ENCODE results near the gene RGS12.

Gene RGS12

DNA sequence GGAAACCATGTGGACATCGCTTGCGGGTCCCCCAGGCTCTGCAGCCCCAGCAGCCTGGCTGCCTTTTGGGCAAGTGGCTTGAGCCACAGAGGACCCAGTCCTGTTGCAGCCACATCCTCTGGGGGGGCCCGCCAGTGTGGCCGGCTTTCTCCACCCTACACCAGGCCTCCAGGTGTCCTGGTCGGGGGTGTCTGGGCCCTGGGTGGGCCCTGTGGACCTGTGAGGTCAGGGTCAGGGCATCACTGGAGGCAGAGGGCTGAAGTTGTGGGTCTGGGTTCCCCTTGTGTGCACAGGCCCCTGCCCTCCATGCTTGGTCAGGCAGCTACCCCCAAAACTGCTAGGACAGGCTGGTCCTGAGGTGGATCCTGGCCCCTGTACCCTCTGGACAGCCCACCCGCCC is 47.1 kb upstream of the RGS12 start:
- Histone ChIP-seq H2BK15ac (replicated peaks; ENCODE audit: low read depth) (no peak overlapping the region), H3K79me2 (ENCODE audit: control insufficient read depth, insufficient read depth, low read length) (no peaks in the 10 kb centered on the region), H3K4me1 (ENCODE audit: control insufficient read depth, low read depth, low read length) (no peaks in the 10 kb centered on the region), H3K18ac (ENCODE audit: low read length) (no peak overlapping the region), H3K4me3 (ENCODE audit: low read length) (no peak overlapping the region), H3K23ac (ENCODE audit: low read length) (no peak overlapping the region), H3K56ac (ENCODE audit: low read length) (no peak overlapping the region), H3K4me2 (ENCODE audit: low read length) (no peak overlapping the region), H3K36me3 (ENCODE audit: control insufficient read depth, insufficient read depth, low read length) (no peaks in the 10 kb centered on the region), H2BK5ac (ENCODE audit: low read length) (no peak overlapping the region), H3K4ac (ENCODE audit: low read depth, low read length) (no peak overlapping the region), H3K79me1 (ENCODE audit: low read length) (no peaks in the 10 kb centered on the region), H3K27me3 (ENCODE audit: insufficient read depth, low read length, poor library complexity) (no peaks in the 10 kb centered on the region), H2BK120ac (ENCODE audit: low read depth, low read length) (no peak overlapping the region), H3K27ac (ENCODE audit: low read depth, low read length) (no peak overlapping the region), H3K9ac (ENCODE audit: low read length) (no peak overlapping the region), H4K8ac (ENCODE audit: low read depth, low read length) (no peak overlapping the region), H4K5ac (ENCODE audit: low read length) (no peak overlapping the region), H2AK5ac (ENCODE audit: low read length) (no peak overlapping the region)
- WGBS (ENCODE audit: extremely low coverage, insufficient coverage, low lambda C conversion rate), result no CpG with 5 or more reads among the region's 6 CpGs
- DNase-seq, result no peak

DNA sequence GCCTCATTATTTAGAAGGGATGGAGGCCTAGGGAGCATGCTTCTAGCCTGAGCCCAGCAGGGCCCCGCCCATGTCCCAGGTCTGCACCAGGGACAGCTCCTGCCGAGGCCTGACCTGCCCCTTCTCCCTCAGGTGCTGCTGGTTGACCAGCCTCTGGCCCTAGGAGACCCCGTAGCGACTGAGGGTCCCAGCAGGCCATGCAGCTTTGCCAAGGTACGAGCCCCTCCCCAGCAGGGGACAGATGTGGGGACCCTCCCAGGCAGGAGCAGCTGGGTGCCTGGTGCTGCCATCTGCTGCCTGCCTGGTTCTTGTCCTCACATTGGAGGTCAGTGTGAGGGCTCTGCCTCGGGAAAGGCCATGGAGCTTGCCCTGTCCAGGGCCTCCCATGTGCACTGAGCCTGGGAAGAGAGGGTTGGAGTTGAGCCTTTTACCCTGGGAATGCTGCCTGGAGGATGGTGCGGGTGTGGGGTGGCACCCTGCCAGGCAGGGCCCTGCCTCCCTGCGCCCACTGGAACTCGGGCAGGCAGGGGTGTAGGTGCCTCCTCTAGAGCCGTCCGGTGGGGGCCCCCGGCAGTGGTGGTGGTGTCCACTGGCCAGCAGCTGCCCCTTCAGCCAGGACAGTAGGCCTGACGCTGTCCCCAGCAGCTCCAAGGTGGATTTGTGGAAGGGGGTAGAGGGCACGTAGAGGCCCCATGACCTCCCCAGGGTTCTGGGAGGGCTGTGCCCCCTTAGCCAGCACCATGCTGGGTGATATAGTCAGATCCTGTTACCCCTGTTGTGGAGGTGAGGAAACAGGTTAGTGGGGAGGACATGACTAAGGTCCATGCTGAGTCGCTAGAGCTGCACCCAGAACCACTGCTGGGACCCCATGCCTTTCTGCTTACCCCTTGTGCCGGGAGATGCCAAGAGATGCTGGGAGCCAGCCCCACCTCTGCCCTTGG is 46.1 kb upstream of the RGS12 start:
- H3K27ac ChIP-seq (ENCODE audit: low read depth, low read length), result no peak overlapping the region
- H2BK15ac ChIP-seq (replicated peaks; ENCODE audit: low read depth), result no peak overlapping the region
- H3K27me3 ChIP-seq (ENCODE audit: insufficient read depth, low read length, poor library complexity), result no peaks in the 10 kb centered on the region
- no peaks in the 10 kb centered on the region for H3K79me2 ChIP-seq (ENCODE audit: control insufficient read depth, insufficient read depth, low read length)
- no peaks in the 10 kb centered on the region for H3K79me1 ChIP-seq (ENCODE audit: low read length)
- H3K4me3 ChIP-seq (ENCODE audit: low read length), result no peak overlapping the region
- DNase-seq, result no peak
- H4K8ac ChIP-seq (ENCODE audit: low read depth, low read length), result no peak overlapping the region
- H3K4ac ChIP-seq (ENCODE audit: low read depth, low read length), result no peak overlapping the region
- H3K4me2 ChIP-seq (ENCODE audit: low read length), result no peak overlapping the region
- no peak overlapping the region for H3K18ac ChIP-seq (ENCODE audit: low read length)
- H3K9ac ChIP-seq (ENCODE audit: low read length), result no peak overlapping the region
- no peak overlapping the region for H3K23ac ChIP-seq (ENCODE audit: low read length)
- no peaks in the 10 kb centered on the region for H3K4me1 ChIP-seq (ENCODE audit: control insufficient read depth, low read depth, low read length)
- no peak overlapping the region for H4K5ac ChIP-seq (ENCODE audit: low read length)
- H3K36me3 ChIP-seq (ENCODE audit: control insufficient read depth, insufficient read depth, low read length), result no peaks in the 10 kb centered on the region
- WGBS (ENCODE audit: extremely low coverage, insufficient coverage, low lambda C conversion rate), result no CpG with 5 or more reads among the region's 16 CpGs
- H2BK120ac ChIP-seq (ENCODE audit: low read depth, low read length), result no peak overlapping the region
- H3K56ac ChIP-seq (ENCODE audit: low read length), result no peak overlapping the region
- no peak overlapping the region for H2BK5ac ChIP-seq (ENCODE audit: low read length)
- no peak overlapping the region for H2AK5ac ChIP-seq (ENCODE audit: low read length)

DNA sequence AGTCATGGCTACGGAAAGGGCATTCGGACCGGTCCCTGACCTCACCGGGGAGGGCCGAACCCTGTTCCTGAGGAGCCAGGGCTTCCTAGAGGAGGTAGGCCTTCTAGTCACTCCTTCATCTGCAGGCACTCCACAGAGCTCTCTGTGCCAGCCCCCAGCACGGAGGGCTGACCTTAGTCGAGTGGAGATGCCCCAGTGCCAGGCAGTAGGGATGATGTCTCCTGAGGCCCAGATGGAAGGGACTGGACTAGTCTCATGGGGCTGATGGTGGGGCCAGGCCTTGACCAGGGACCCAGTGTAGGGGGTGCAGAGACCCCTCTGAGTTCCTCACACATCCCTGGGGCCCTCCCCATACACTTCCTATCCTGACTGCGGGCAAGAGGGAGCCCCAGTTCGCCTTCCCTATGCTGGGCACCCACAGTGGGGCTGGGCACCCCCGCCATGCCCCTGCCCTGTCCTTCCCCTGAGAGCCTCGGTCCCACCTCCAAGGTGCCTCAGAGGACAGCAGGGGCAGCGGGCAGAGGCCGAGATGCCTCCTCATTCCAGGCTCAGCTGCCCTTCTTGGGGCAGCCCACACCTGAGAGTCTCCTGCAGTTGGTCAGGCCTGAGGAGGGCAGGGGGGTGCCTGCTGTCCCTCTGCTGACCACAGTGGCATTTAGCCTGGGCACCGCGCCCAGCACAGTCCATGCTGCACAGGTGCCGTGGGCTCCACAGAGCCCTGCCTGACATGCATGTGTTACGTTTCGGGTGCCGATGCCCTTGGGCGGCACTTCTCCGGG is 45.2 kb upstream of the RGS12 start:
- Histone ChIP-seq H3K4ac (ENCODE audit: low read depth, low read length) (no peak overlapping the region), H4K8ac (ENCODE audit: low read depth, low read length) (no peak overlapping the region), H2BK120ac (ENCODE audit: low read depth, low read length) (no peak overlapping the region), H3K79me2 (ENCODE audit: control insufficient read depth, insufficient read depth, low read length) (no peaks in the 10 kb centered on the region), H3K18ac (ENCODE audit: low read length) (no peak overlapping the region), H2AK5ac (ENCODE audit: low read length) (no peak overlapping the region), H3K4me2 (ENCODE audit: low read length) (no peak overlapping the region), H3K36me3 (ENCODE audit: control insufficient read depth, insufficient read depth, low read length) (no peaks in the 10 kb centered on the region), H3K27me3 (ENCODE audit: insufficient read depth, low read length, poor library complexity) (no peaks in the 10 kb centered on the region), H3K79me1 (ENCODE audit: low read length) (no peaks in the 10 kb centered on the region), H3K9ac (ENCODE audit: low read length) (no peak overlapping the region), H3K4me3 (ENCODE audit: low read length) (no peak overlapping the region), H2BK5ac (ENCODE audit: low read length) (no peak overlapping the region), H3K27ac (ENCODE audit: low read depth, low read length) (no peak overlapping the region), H3K56ac (ENCODE audit: low read length) (no peak overlapping the region), H2BK15ac (replicated peaks; ENCODE audit: low read depth) (no peak overlapping the region), H4K5ac (ENCODE audit: low read length) (no peak overlapping the region), H3K4me1 (ENCODE audit: control insufficient read depth, low read depth, low read length) (no peaks in the 10 kb centered on the region), H3K23ac (ENCODE audit: low read length) (no peak overlapping the region)
- no CpG with 5 or more reads among the region's 21 CpGs for WGBS (ENCODE audit: extremely low coverage, insufficient coverage, low lambda C conversion rate)
- DNase-seq, result no peak

DNA sequence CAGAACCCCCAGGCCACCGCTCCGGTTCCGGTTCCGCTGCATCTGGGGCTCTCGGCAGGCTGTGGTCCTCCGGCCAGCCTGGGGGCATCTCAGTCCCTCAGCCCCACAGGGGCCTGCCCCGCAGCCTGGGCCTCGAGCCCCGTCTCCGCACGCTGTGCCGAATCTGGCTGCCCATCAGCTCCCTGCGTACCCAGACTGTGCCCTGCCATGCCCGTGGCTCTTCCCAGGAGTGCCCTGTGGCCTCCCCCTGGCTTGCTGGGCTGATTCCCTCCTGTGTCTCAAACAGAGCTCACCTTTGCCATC is 44.7 kb upstream of the RGS12 start:
- Histone ChIP-seq H3K18ac (ENCODE audit: low read length) (no peak overlapping the region), H3K27ac (ENCODE audit: low read depth, low read length) (no peak overlapping the region), H2BK5ac (ENCODE audit: low read length) (no peak overlapping the region), H3K4me3 (ENCODE audit: low read length) (no peak overlapping the region), H3K23ac (ENCODE audit: low read length) (no peak overlapping the region), H2AK5ac (ENCODE audit: low read length) (no peak overlapping the region), H3K9ac (ENCODE audit: low read length) (no peak overlapping the region), H4K8ac (ENCODE audit: low read depth, low read length) (no peak overlapping the region), H3K36me3 (ENCODE audit: control insufficient read depth, insufficient read depth, low read length) (no peaks in the 10 kb centered on the region), H3K79me2 (ENCODE audit: control insufficient read depth, insufficient read depth, low read length) (no peaks in the 10 kb centered on the region), H3K27me3 (ENCODE audit: insufficient read depth, low read length, poor library complexity) (no peaks in the 10 kb centered on the region), H3K79me1 (ENCODE audit: low read length) (no peaks in the 10 kb centered on the region), H3K4me2 (ENCODE audit: low read length) (no peak overlapping the region), H2BK15ac (replicated peaks; ENCODE audit: low read depth) (no peak overlapping the region), H3K4me1 (ENCODE audit: control insufficient read depth, low read depth, low read length) (no peaks in the 10 kb centered on the region), H3K4ac (ENCODE audit: low read depth, low read length) (no peak overlapping the region), H4K5ac (ENCODE audit: low read length) (no peak overlapping the region), H3K56ac (ENCODE audit: low read length) (no peak overlapping the region), H2BK120ac (ENCODE audit: low read depth, low read length) (no peak overlapping the region)
- WGBS (ENCODE audit: extremely low coverage, insufficient coverage, low lambda C conversion rate), result no CpG with 5 or more reads among the region's 14 CpGs
- no peak for DNase-seq

DNA sequence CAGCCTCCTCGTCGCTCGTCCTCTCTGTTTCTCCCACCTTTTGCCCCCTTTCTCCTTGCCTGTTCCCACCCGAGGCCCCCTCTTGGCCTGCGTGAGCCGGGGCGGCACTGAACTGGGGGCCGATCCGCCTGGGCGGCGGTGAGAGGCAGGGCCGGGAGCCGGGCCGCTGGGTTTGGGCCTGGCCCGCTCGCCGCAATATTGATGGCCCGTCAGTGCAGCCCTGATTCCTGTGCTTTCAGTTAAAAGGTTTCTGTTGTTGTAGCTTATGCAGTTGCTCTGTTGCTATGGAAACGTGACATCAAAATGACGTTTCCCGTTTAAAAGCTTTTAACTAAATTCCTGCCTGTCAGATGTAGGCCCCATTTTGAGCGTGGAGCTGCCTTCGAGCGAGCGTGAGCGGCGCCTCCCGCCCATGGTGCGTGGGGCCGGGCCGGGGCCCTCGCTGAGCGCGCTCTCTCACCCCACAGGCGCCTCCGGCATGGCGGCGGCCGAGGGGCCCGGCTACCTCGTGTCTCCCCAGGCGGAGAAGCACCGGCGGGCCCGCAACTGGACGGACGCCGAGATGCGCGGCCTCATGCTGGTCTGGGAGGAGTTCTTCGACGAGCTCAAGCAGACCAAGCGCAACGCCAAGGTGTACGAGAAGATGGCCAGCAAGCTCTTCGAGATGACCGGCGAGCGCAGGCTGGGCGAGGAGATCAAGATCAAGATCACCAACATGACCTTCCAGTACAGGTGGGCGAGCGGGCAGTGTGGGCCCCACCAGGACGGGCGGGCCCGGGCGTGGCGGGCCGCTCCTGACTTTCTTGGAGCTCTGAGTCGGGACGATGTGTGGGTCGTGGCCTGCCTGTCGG is 43.8 kb upstream of the RGS12 start, which contains the start of gene MSANTD1:
Gene MSANTD1, plus strand, starts transcription at position 349 of the 851 bp plus-strand sequence. Its CDS starts 64 bp downstream, at position 413.
- Histone ChIP-seq H4K5ac (ENCODE audit: low read length) (no peak within 1 kb of the TSS), H2AK5ac (ENCODE audit: low read length) (no peak within 1 kb of the TSS), H3K4me1 (ENCODE audit: control insufficient read depth, low read depth, low read length) (no peaks in the 10 kb centered on the region), H3K36me3 (ENCODE audit: control insufficient read depth, insufficient read depth, low read length) (no peaks in the 10 kb centered on the region), H3K4me2 (ENCODE audit: low read length) (no peak within 1 kb of the TSS), H3K27me3 (ENCODE audit: insufficient read depth, low read length, poor library complexity) (no peaks in the 10 kb centered on the region), H3K27ac (ENCODE audit: low read depth, low read length) (no peak within 1 kb of the TSS), H3K9ac (ENCODE audit: low read length) (no peak within 1 kb of the TSS), H3K23ac (ENCODE audit: low read length) (no peak within 1 kb of the TSS), H3K56ac (ENCODE audit: low read length) (no peak within 1 kb of the TSS), H2BK15ac (replicated peaks; ENCODE audit: low read depth) (no peak within 1 kb of the TSS), H3K79me2 (ENCODE audit: control insufficient read depth, insufficient read depth, low read length) (no peaks in the 10 kb centered on the region), H4K8ac (ENCODE audit: low read depth, low read length) (no peak within 1 kb of the TSS), H3K4ac (ENCODE audit: low read depth, low read length) (no peak within 1 kb of the TSS), H2BK5ac (ENCODE audit: low read length) (no peak within 1 kb of the TSS), H3K79me1 (ENCODE audit: low read length) (no peaks in the 10 kb centered on the region), H3K18ac (ENCODE audit: low read length) (no peak within 1 kb of the TSS), H3K4me3 (ENCODE audit: low read length) (no peak within 1 kb of the TSS), H2BK120ac (ENCODE audit: low read depth, low read length) (no peak within 1 kb of the TSS)
- peak; percentile 65 for DNase-seq
- no CpG with 5 or more reads among the region's 72 CpGs for WGBS (ENCODE audit: extremely low coverage, insufficient coverage, low lambda C conversion rate)
